HG02885 (cell line): ENCODE data around the gene CRIP3.
"Not testable (repeated sequence)": the region's sequence is repeated elsewhere in the genome, so short reads cannot be mapped to it uniquely, and the experiment has no call there.

Source experiments
- ATAC-seq: cut with Tn5 transposase; IDR thresholded peaks from one replicate; pipeline ENCODE4 v1.9.1; 2021; ENCODE audit warnings: mild to moderate bottlenecking; ENCODE audit not compliant: unreplicated experiment, poor library complexity

Gene CRIP3

DNA sequence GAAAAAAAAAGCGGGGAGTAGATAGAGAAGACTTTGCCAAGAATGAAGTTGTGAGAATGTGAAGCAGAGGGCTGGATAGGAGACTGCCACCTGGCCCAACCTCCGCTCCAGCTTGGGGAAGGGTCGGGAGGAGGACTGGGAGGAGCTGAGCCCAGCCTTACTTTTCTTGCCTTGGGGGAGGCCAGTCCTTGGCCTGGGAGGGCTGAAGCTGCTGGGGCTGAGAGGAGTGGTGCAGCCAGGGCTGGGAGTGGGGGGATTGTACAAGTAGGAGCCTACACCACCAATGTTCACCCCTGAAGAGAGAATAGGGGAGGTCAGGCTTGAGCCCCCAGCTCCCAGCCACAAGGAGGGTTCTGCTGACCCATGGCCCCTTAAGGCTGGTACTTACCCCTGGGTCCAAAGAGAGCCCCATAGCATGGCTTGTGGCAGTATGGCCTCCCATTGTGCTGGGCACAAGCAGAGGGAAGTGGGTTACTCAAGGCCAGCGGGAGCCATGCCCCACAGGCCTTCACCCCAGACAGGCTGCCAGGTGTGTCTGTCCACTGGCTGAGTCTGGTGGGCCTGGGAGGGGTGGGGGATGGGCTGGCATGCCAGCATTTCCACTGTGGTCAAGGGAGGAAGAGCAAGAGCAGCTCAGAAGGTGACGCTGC lies 1.1 kb downstream of the CRIP3 start:
- no peak for ATAC-seq

GRCh38 chr6:43306086-43306485 lies 2.5 kb downstream of the CRIP3 start:
- ATAC-seq: no peak

- no peak for ATAC-seq
Observed at GRCh38 chr6:43304882-43305281, 3.7 kb downstream of the CRIP3 start.

- no peak for ATAC-seq
Observed at GRCh38 chr6:43304361-43304760, 4.3 kb downstream of the CRIP3 start.

GRCh38 chr6:43303751-43304331 lies 4.8 kb downstream of the CRIP3 start:
- no peak for ATAC-seq

- ATAC-seq: not testable (repeated sequence)
Observed at GRCh38 chr6:43303006-43303405, 5.6 kb downstream of the CRIP3 start.

DNA sequence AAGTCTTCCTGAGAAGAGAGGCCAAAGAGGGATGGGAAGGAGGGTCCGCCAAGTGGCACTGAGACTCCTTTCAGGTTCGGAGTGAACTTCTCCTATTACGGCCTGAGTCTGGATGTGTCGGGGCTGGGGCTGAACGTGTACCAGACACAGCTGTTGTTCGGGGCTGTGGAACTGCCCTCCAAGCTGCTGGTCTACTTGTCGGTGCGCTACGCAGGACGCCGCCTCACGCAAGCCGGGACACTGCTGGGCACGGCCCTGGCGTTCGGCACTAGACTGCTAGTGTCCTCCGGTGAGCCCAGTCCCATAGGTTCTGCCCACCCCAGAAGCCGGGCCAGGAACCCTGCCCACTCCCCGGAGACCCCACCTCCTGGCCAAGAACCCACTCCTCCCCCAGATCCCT lies 6.5 kb downstream of the CRIP3 start:
- ATAC-seq: no peak

DNA sequence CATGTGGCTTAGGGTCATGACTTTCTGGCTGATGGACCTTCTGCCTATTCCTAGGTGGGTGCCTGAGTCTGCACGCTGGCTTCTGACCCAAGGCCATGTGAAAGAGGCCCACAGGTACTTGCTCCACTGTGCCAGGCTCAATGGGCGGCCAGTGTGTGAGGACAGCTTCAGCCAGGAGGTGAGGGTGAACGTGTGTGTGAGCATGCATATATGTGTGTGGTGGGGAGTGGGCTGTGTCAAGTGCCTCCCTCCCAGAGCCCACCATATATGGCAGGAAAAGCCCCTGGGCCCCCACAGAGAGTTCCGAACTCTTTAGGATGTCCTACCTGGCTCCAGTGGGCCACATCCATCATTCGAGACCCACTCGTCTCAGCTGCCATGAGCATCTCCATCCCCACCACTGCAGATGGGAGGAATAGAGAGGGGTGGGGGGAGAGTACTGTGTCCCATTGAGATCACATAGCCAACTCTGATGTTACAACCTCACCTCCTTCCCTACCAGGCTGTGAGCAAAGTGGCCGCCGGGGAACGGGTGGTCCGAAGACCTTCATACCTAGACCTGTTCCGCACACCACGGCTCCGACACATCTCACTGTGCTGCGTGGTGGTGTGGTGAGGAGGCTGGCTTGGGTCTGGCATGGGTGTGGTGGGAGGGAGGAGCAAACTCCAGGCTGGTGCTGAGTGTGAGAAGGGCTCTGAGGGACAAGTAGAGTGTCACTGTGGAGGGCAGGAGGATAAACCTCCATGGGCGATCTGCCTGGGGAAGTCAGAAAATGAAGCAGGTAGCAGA lies 7.3 kb downstream of the CRIP3 start:
- no peak for ATAC-seq

GRCh38 chr6:43299338-43300293 lies 9.0 kb downstream of the CRIP3 start:
- ATAC-seq: no peak

DNA sequence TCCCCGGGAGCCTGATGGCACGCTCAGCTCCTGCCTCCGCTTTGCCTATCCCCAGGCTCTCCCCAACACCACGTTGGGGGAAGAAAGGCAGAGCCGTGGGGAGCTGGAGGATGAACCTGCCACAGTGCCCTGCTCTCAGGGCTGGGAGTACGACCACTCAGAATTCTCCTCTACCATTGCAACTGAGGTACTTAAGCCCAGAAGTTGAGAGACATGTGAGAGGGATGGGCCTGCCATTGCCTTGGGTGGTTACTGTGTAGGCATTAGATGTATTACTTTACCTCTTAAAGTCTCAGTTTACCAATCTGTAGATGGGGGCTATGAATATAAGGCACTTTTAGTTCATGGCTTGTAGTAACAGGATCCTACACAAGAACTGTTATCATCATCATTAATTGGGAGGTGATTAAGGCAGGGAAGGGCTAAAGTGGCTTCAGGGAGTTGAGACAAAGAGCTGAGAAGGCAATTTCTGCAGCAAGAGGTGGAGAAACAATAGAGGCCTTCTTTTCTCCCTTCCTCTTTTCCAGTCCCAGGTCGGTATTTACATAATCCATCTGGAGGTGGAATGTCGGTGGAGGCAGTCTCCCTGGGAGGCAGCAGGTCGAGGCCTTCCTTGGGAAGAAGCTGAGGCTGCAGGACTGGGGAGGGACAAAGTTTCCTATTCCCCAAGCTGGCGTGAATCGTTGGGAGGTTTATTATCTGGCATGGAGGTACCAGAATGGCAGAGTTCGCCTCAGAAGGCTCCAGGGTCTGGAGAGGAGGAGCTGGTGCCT lies 9.9 kb downstream of the CRIP3 start:
- ATAC-seq: no peak

DNA sequence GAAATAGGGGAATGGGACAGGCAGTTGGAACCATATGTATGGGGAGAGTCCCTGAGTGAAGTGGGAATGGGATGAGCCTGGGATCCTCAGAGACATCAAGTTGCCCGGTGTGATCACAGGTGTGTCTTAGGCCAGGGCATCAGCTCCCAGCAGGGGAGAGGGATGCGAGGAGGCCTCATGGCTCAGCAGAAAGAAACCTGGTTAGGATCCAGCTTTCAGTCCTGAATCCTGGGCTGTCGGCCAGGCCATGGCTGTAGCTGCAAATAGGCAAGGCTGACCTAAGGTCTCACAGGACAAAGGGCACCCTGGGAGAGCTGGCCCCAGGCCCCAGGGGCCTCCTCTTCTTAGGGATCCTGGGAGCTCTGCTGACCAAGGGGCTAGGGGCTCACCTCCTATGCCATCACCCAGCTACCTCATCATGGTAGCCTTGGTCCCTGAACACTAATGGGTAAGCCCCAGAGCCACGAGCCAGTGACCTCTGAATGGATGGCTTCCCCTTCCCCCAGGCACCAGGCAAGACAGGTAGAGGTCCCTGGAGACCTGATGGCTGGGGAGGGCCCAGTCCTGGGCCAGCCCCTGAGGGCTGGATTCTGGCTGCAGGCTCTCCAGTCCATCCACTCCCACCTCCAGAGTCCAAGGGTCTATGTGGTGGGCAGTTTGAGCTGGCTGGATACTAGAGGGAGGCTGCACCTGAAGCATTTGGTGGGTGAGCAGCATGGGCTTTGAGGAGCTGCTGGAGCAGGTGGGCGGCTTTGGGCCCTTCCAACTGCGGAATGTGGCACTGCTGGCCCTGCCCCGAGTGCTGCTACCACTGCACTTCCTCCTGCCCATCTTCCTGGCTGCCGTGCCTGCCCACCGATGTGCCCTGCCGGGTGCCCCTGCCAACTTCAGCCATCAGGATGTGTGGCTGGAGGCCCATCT lies 10.7 kb downstream of the CRIP3 start, which contains the start of gene SLC22A7:
Gene SLC22A7, plus strand, starts transcription at position 617 of the 921 bp plus-strand sequence. Its CDS starts 99 bp downstream, at position 716.
- no peak for ATAC-seq

GRCh38 chr6:43296780-43297497 lies 11.7 kb downstream of the CRIP3 start:
- ATAC-seq: no peak

- ATAC-seq: no peak
Observed at GRCh38 chr6:43295456-43295855, 13.2 kb downstream of the CRIP3 start.

GRCh38 chr6:43294536-43294935 lies 14.1 kb downstream of the CRIP3 start:
- ATAC-seq: no peak

- ATAC-seq: no peak
Observed at GRCh38 chr6:43293698-43294097, 14.9 kb downstream of the CRIP3 start.

DNA sequence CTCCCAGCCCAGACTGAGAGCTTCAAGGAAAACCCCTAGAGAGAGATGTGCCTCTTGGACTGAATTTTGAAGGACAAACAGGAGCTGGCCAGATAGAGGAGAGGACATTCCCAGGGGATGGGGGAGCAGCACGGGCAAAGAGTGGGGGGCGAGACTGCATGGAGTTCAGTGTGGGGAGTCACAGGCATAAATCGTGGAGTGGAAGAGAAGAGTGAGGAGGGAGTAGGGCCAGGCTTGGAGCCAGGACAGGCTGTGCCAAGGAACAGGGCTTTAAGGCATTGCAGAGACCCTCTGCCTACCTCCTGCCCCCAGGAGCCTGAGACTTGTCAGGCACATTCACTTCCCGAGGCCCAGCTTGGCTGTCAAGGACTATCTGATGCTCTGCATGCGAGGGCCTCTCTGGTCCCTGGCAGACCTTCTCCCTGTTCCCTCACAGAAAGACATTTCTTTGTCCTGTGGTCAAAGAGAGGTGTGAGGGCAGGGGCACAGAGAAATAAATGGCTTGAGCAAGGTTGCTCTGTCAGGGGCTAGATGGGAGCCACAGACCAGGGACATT lies 15.8 kb downstream of the CRIP3 start:
- no peak for ATAC-seq

- no peak for ATAC-seq
Observed at GRCh38 chr6:43292341-43292740, 16.3 kb downstream of the CRIP3 start.

GRCh38 chr6:43291708-43292107 lies 16.9 kb downstream of the CRIP3 start:
- no peak for ATAC-seq
